Panc1 (cell line): ENCODE data around the gene ZSCAN12. TPM values are rescaled to one million over a fixed set of nuclear protein-coding genes. Genes with fewer than 3 reads are reported as not detected.

Source experiments
- ATAC-seq: fragments of 200-7000 bp; cut with Tn5 transposase; 2 replicates; pipeline ENCODE4 v1.9.1; 2020; ENCODE audit warnings: mild to moderate bottlenecking, moderate library complexity
- BruUV-seq: library from RNA; stranded (reverse); fragments of 400-500 nt; replicated peaks from 2 replicates; lab custom pipeline; 2021; lab: Mats Ljungman, UMichigan
- CTCF ChIA-PET: fragments of 300-600 bp; sonication (Branson Sonifier 250); formaldehyde crosslinking; loops from one replicate; lab custom pipeline; 2022; ENCODE audit warnings: antibody characterized with exemption; lab: Charles Lee
- POLR2A ChIA-PET: fragments of 300-600 bp; sonication (Branson Sonifier 250); formaldehyde crosslinking; loops from one replicate; lab custom pipeline; 2022; ENCODE audit warnings: antibody characterized with exemption; lab: Charles Lee
- DNase-seq: peaks from one replicate; pipeline ENCODE4 v3.0.0-alpha.2; 2010; ENCODE audit warnings: low read depth, low spot score
- H3K27ac ChIP-seq: 2 replicates; pipeline ENCODE4 v1.5.1; 2011; ENCODE audit warnings: mild to moderate bottlenecking, low read length, inconsistent platforms
- H3K27me3 ChIP-seq: fragments of 200-500 bp; sonication (Bioruptor generic); 2 replicates; pipeline ENCODE4 v1.6.0; 2014; ENCODE audit warnings: low read length, inconsistent platforms; ENCODE audit not compliant: control insufficient read depth, insufficient read depth
- H3K36me3 ChIP-seq: fragments of 200-500 bp; sonication (Bioruptor generic); 2 replicates; pipeline ENCODE4 v1.5.1; 2014; ENCODE audit warnings: inconsistent platforms, mild to moderate bottlenecking, low read length, moderate library complexity; ENCODE audit not compliant: control insufficient read depth, insufficient read depth
- H3K4me1 ChIP-seq: 2 replicates; pipeline ENCODE4 v1.5.1; 2011; ENCODE audit warnings: inconsistent platforms, mild to moderate bottlenecking, low read length, moderate library complexity; ENCODE audit not compliant: control insufficient read depth, insufficient read depth
- H3K4me3 ChIP-seq, 2 experiments: 2 replicates each; pipeline ENCODE4 v1.5.1; 2011 to 2012; ENCODE audit warnings: low read depth in 2 of 2, low read length in 2 of 2, mild to moderate bottlenecking in 2 of 2, inconsistent platforms in 1 of 2, moderate library complexity in 1 of 2
- H3K9me3 ChIP-seq: fragments of 200-500 bp; sonication (Bioruptor generic); 2 replicates; pipeline ENCODE4 v1.5.1; 2014; ENCODE audit warnings: low read depth, mild to moderate bottlenecking, inconsistent platforms, low read length, moderate library complexity; ENCODE audit not compliant: control insufficient read depth, insufficient read depth
- CTCF ChIP-seq: fragments of 450-650 bp; IDR thresholded peaks from 2 replicates; pipeline ENCODE4 v1.5.1; 2017; ENCODE audit warnings: mild to moderate bottlenecking
- POLR2AphosphoS5 ChIP-seq: IDR thresholded peaks from 2 replicates; pipeline ENCODE4 v1.6.1; 2012; ENCODE audit warnings: mild to moderate bottlenecking, low read depth, low read length, moderate library complexity
- REST ChIP-seq, 2 experiments: IDR thresholded peaks; 2 replicates each; pipeline ENCODE4 v1.6.1; 2011 to 2012; ENCODE audit warnings: low read depth in 2 of 2, control low read depth in 1 of 2, low read length in 1 of 2, mild to moderate bottlenecking in 1 of 2, moderate library complexity in 1 of 2; ENCODE audit not compliant: insufficient read depth in 1 of 2
- SIN3A ChIP-seq: IDR thresholded peaks from 2 replicates; pipeline ENCODE4 v1.6.1; 2012; ENCODE audit warnings: low read depth, mild to moderate bottlenecking, low read length, moderate library complexity, borderline replicate concordance; ENCODE audit not compliant: insufficient read depth
- TCF7L2 ChIP-seq: IDR thresholded peaks from 2 replicates; pipeline ENCODE4 v1.6.1; 2011; ENCODE audit warnings: mild to moderate bottlenecking, low read depth, low read length, inconsistent platforms
- in situ Hi-C: cut with HindIII; loops from 2 replicates; pipeline ENCODE4 v1.10.0; 2016; ENCODE audit warnings: low sequenced_read_pairs, low pct_unique_long_range_greater_than_20kb
- intact Hi-C: fragments of 100-400 bp; cut with micrococcal nuclease; formaldehyde crosslinking; loops from one replicate; pipeline ENCODE4 v1.10.0; 2022; ENCODE audit not compliant: unreplicated experiment
- total RNA-seq: library from RNA; stranded (reverse); gene quantifications from one replicate; pipeline ENCODE4 v1.2.1, GENCODE V29; 2021; ENCODE audit not compliant: unreplicated experiment

Gene ZSCAN12
- total RNA-seq, 1 experiment from 2014 or later: 3.2 TPM

DNA sequence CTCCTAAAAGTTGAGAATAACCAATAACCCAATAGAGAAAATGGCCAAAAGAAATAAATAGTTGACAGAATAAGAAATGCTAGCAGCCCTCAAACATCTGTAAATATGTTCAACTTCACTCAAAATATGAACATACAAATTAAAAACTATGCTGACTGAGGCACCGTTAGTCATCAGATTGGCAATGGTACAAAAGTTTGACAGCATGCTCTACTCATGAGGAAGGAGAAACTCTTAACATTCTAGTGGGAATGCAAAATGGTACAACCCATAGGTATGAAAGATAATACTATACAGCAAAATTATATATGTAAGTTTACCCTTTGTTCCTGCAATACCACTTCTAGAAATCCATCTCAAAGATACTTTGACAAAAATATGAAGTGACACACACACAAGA is 1.6 kb upstream of the ZSCAN12 start:
- ChIA-PET CTCF (no interaction called here), POLR2A (no interaction called here)
- TF ChIP-seq POLR2AphosphoS5 (no peak), SIN3A (no peak), CTCF (no peak), TCF7L2 (no peak), REST (IDR thresholded peaks at IDR 0.05; ENCODE audit: insufficient read depth in 1 of 2, low read depth in 2 of 2, low read length in 1 of 2) (no peak)
- Histone ChIP-seq H3K4me1 (no peaks in the 10 kb centered on the region), H3K36me3 (no peaks in the 10 kb centered on the region), H3K27me3 (peaks cover 4% of the 10 kb centered on the region; the same call in 1 of the 2 replicates), H3K4me3 (no peak overlapping the region), H3K27ac (no peak overlapping the region), H3K9me3 (no peaks in the 10 kb centered on the region)
- intact Hi-C loops (no loop called here), in situ Hi-C loops (no loop called here)
- no TSS peak for BruUV-seq
- DNase-seq: no peak
- ATAC-seq: no peak

DNA sequence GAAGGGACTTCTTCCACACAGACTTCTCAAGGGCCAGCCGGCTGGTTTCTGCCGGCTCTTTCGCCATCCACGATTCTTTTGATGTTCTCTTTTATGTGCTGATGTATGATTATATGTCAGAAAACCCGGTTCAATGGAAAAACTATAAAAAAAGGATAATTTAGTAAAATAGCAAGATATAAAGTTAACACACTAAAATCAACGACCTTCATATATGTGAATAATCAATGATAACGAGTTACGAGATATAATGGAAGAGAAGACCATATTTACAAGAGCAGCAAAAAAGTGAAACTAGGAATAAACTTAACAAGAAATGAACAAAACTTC is 540 bp upstream of the ZSCAN12 start:
- no TSS peak for BruUV-seq
- H3K36me3 ChIP-seq: no peaks in the 10 kb centered on the region
- no peaks in the 10 kb centered on the region for H3K4me1 ChIP-seq
- peaks cover 4% of the 10 kb centered on the region; the same call in 1 of the 2 replicates for H3K27me3 ChIP-seq
- no peak for ATAC-seq
- no peak for DNase-seq
- no peaks in the 10 kb centered on the region for H3K9me3 ChIP-seq
- H3K27ac ChIP-seq: peak overlapping the region; percentile 77
- TF ChIP-seq TCF7L2 (no peak), CTCF (no peak), REST (IDR thresholded peaks at IDR 0.05; ENCODE audit: insufficient read depth in 1 of 2, low read depth in 2 of 2, low read length in 1 of 2) (no peak), SIN3A (no peak), POLR2AphosphoS5 (no peak)
- ChIA-PET POLR2A (no interaction called here), CTCF (no interaction called here)
- intact Hi-C loops (no loop called here), in situ Hi-C loops (no loop called here)
- H3K4me3 ChIP-seq: peak overlapping the region; percentile 74 to 90
